Kidney (tissue), 14 donors: ENCODE measurements around the gene TELO2. TPM values are rescaled to one million over a fixed set of nuclear protein-coding genes. Genes with fewer than 3 reads are reported as not detected.

ENCODE experiments used
- DNase-seq, 5 donors: peaks; one replicate each; pipeline ENCODE4 v3.0.0-alpha.2; 2013 to 2020
- FAIRE-seq: peaks from 2 replicates; lab custom pipeline; 2012; peaks lifted over from hg19 to GRCh38; lab: Jason Lieb, UNC
- H3K27ac ChIP-seq, 2 donors: one replicate each; pipeline ENCODE4 v1.7.0; 2013; ENCODE audit warnings: low read depth in 2 of 2, low read length in 2 of 2, inconsistent platforms in 1 of 2
- H3K27me3 ChIP-seq: one replicate; pipeline ENCODE4 v1.7.1; 2013; ENCODE audit warnings: low read length, inconsistent platforms; ENCODE audit not compliant: control insufficient read depth, insufficient read depth
- H3K36me3 ChIP-seq, 3 donors: one replicate each; pipeline versions ENCODE4 v1.7.0 to v1.7.1; 2013; ENCODE audit warnings: low read length in 3 of 3, control low read depth in 1 of 3, inconsistent platforms in 1 of 3; ENCODE audit not compliant: insufficient read depth in 3 of 3, control insufficient read depth in 2 of 3
- H3K4me1 ChIP-seq, 3 donors: one replicate each; pipeline versions ENCODE4 v1.7.0 to v1.7.1; 2013; ENCODE audit warnings: low read length in 3 of 3, inconsistent platforms in 1 of 3, low read depth in 1 of 3; ENCODE audit not compliant: control insufficient read depth in 2 of 3, insufficient read depth in 2 of 3
- H3K4me3 ChIP-seq, 3 donors: one replicate each; pipeline versions ENCODE4 v1.7.0 to v1.8.1; 2013; ENCODE audit warnings: low read length in 3 of 3, control low read depth in 1 of 3, inconsistent platforms in 1 of 3
- H3K9ac ChIP-seq, 3 donors: one replicate each; pipeline versions ENCODE4 v1.7.0 to v1.7.1; 2013; ENCODE audit warnings: low read length in 3 of 3, control low read depth in 1 of 3, inconsistent platforms in 1 of 3
- H3K9me3 ChIP-seq, 3 donors: one replicate each; pipeline versions ENCODE4 v1.7.0 to v1.7.1; 2013; ENCODE audit warnings: low read length in 3 of 3, control low read depth in 1 of 3, inconsistent platforms in 1 of 3; ENCODE audit not compliant: control insufficient read depth in 2 of 3, insufficient read depth in 1 of 3
- CTCF ChIP-seq: IDR thresholded peaks from 3 replicates; pipeline ENCODE4 v1.5.1; 2012; ENCODE audit warnings: mild to moderate bottlenecking, moderate library complexity, borderline replicate concordance; ENCODE audit not compliant: insufficient read depth; ENCODE audit errors: extremely low read depth
- intact Hi-C: fragments of 100-400 bp; cut with DNase I; formaldehyde crosslinking; loops from one replicate; pipeline ENCODE4 v1.11.1; 2022
- polyA plus RNA-seq: library from polyadenylated mRNA; stranded (reverse); fragments of 350-450 nt; fragmentation: Illumina TruSeq; extraction: RNeasy Lipid Tissue Mini Kit (QIAGEN cat#74804); gene quantifications from one replicate; pipeline ENCODE4 v1.2.3, GENCODE V29; 2014; ENCODE audit warnings: low read depth, low replicate concordance; ENCODE audit not compliant: insufficient read depth
- total RNA-seq: library from RNA; stranded (reverse); fragmentation: NEBNext Ultra II Directional; extraction: Animal tissue kit (Norgen Biotek cat#: 25700); gene quantifications from one replicate; pipeline ENCODE4 v1.2.1, GENCODE V29; 2021
- donor health status: control.
- donor health status: control.
- donor health status: control.
- donor health status: control.
- donor health status: control.
- donor health status: DM: yes; HTN: yes; CAD: no.
- donor health status: Normal renal cell carcinoma (clear cell type).

TELO2 gene
- total and polyA plus RNA-seq, 2 donors from 2014 or later = 27.7 to 37.4 TPM

GRCh38 chr16:1492082-1492922 is 858 bp upstream of the TELO2 start:
- no peaks in the 10 kb centered on the region for H3K9me3 ChIP-seq
- H3K9ac ChIP-seq = peak overlapping the region in 2 of 3 donors; percentile 56 to 82
- H3K4me1 ChIP-seq = peaks cover 0 to 18% (median 3%) of the 10 kb centered on the region in 3 donors
- H3K27me3 ChIP-seq = no peaks in the 10 kb centered on the region
- no peak for TF ChIP-seq CTCF
- intact Hi-C loops = no loop called here
- peak overlapping the region; percentile 69 to 81 (median 77) for H3K4me3 ChIP-seq
- peak overlapping the region; percentile 67 to 75 for H3K27ac ChIP-seq
- FAIRE-seq = no peak
- peak in 1 of 5 donors; percentile 66 for DNase-seq
- H3K36me3 ChIP-seq = no peaks in the 10 kb centered on the region

- intact Hi-C loops = no loop called here
- H3K4me3 ChIP-seq = peak overlapping the region; percentile 44 to 81 (median 58)
Observed at GRCh38 chr16:1493746-1494094, 560 bp downstream of the TELO2 start.

GRCh38 chr16:1494129-1494640 is 1.0 kb downstream of the TELO2 start:
- intact Hi-C loops = no loop called here
- FAIRE-seq = no peak
- Histone ChIP-seq H3K27ac (no peak overlapping the region), H3K27me3 (no peaks in the 10 kb centered on the region), H3K4me3 (peak overlapping the region; percentile 44 to 81 (median 58)), H3K9me3 (no peaks in the 10 kb centered on the region), H3K36me3 (no peaks in the 10 kb centered on the region), H3K4me1 (peaks cover 0 to 18% (median 3%) of the 10 kb centered on the region in 3 donors), H3K9ac (peak overlapping the region in 1 of 3 donors; percentile 19)
- TF ChIP-seq CTCF = peak; percentile 34
- DNase-seq = peak in 3 of 5 donors; percentile 30 to 88 (median 58)

More at GRCh38 chr16:1493746-1494094, 560 bp downstream of the TELO2 start:
- DNase-seq = no peak
- peak overlapping the region in 1 of 3 donors; percentile 19 for H3K9ac ChIP-seq
- no peaks in the 10 kb centered on the region for H3K36me3 ChIP-seq
- H3K27me3 ChIP-seq = no peaks in the 10 kb centered on the region
- peaks cover 0 to 18% (median 3%) of the 10 kb centered on the region in 3 donors for H3K4me1 ChIP-seq
- H3K9me3 ChIP-seq = no peaks in the 10 kb centered on the region
- no peak for TF ChIP-seq CTCF
- FAIRE-seq = no peak
- no peak overlapping the region for H3K27ac ChIP-seq
